AG09319 (cell line): ENCODE results near the gene RORC.
A peak's percentile ranks its signal among the peaks of the same experiment; 100 is the strongest.
"Not testable (repeated sequence)": the region's sequence is repeated elsewhere in the genome, so short reads cannot be mapped to it uniquely, and the experiment has no call there.

Experiments
- DNase-seq: peaks from one replicate; pipeline ENCODE4 v3.0.0-alpha.2; 2010; ENCODE audit warnings: low read depth; ENCODE audit errors: extremely low read depth
- TF ChIP-seq, protein P1 (sequence below): IDR thresholded peaks from 2 replicates; pipeline ENCODE4 v1.5.1; 2011; ENCODE audit warnings: low read depth, mild to moderate bottlenecking, inconsistent platforms, low read length, moderate library complexity

The RORC gene

DNA sequence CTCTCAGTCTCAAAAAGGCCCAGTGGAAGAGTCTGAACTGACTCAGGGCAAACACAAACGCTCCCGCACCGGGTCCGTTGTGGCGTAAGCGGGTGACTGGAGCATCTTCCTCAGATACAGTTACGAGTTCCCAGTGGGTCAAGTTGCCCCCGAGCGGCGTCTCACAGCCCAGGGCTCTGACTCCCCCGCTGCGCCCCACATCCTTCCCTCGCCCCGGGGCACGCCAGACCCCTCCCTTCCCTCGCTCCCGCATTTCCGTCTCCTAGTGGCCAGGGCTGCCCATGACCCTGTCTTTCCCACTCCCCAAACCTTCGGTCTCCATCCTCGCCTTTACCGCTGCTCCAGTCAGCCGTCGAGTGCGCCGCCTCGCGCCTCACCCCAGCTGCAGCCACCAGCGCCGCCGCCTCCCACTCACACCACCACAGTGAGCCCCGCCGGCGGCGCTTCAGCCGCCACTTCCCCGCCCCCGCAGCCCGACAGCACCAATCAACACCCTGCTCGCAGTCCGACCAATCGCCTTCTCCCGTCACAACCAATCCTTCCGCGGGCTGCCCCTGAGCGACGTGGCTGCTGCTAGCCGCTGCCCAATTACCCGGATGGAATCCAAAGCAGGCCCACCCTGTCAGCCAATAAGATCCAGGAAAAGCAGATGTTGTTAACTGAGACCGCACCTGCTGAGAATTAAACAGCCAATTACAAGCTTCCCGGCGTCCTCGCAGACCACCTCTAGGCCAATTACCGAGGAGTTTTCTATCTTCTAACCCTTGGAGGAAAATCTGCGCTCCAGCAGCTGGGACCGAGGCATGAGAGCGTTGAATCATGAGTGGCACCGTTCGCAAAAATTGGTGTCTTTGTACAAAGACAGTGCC lies 41.3 kb downstream of the RORC start, which contains the start of gene TDRKH:
Gene TDRKH, minus strand, starts transcription at position 430 of the 869 bp plus-strand sequence. CDS start 7,478 bp downstream, outside the sequence.
- TF ChIP-seq, protein P1, sequence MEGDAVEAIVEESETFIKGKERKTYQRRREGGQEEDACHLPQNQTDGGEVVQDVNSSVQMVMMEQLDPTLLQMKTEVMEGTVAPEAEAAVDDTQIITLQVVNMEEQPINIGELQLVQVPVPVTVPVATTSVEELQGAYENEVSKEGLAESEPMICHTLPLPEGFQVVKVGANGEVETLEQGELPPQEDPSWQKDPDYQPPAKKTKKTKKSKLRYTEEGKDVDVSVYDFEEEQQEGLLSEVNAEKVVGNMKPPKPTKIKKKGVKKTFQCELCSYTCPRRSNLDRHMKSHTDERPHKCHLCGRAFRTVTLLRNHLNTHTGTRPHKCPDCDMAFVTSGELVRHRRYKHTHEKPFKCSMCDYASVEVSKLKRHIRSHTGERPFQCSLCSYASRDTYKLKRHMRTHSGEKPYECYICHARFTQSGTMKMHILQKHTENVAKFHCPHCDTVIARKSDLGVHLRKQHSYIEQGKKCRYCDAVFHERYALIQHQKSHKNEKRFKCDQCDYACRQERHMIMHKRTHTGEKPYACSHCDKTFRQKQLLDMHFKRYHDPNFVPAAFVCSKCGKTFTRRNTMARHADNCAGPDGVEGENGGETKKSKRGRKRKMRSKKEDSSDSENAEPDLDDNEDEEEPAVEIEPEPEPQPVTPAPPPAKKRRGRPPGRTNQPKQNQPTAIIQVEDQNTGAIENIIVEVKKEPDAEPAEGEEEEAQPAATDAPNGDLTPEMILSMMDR: peak; percentile 10
- peak; percentile 99 for DNase-seq

DNA sequence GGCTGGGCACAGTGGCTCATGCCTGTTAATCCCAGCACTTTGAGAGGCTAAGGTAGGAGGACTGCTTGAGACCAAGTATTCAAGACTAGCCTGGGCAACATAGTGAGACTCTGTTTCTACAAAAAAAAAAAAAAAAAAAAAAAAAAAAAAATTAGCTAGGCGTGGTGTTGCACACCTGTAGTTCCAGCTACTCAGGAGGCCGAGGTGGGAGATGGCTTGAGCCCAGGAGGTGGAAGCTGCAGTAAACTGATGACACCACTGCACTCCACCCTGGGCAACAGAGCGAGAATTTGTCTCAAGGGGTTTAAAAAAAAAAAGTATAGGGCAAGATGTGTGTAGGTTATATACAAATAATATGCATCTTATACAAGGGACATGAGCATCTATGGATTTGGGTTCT lies 43.9 kb downstream of the RORC start:
- no peak for DNase-seq

DNA sequence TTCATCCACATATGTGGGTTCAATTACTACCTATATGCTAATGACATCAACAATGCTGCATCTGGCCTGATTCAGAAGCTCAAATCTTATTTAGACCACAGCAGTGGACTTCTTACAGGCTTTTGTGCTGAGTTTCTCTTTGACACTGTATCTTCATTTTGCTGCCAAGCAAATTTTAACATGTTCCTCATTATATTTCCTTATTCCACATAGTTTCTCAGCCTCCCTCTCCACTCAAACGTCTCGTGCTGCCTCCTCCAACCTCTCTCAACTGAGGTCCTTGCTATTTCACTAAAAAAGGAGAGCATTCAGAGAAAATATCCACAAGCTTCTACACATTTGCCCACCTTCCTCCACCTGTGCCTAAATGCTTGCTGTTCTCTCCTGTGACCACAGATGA lies 47.8 kb downstream of the RORC start:
- TF ChIP-seq, protein P1: no peak
- no peak for DNase-seq

More for the DNA sequence above, 43.9 kb downstream of the RORC start:
- TF ChIP-seq, protein P1: no peak

DNA sequence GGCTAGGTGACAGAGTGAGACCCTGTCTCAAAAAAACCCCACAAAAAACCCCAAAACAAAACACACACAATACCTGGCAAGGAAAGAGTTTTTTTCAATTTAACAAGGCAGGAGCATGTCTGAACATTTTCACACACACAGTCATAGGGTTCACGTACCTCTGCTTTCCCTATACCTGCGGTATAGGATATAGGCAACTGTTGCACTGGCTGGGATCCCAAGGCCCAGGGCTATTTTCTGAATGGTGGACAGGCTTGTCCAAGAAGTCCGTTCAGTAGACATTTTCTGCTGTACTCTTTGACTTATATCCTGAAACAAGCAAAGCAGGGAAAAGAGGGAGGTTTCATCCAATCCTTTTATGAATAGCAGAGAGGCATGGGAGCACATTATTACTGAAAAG lies 48.9 kb downstream of the RORC start:
- TF ChIP-seq, protein P1: no peak
- DNase-seq: no peak

DNA sequence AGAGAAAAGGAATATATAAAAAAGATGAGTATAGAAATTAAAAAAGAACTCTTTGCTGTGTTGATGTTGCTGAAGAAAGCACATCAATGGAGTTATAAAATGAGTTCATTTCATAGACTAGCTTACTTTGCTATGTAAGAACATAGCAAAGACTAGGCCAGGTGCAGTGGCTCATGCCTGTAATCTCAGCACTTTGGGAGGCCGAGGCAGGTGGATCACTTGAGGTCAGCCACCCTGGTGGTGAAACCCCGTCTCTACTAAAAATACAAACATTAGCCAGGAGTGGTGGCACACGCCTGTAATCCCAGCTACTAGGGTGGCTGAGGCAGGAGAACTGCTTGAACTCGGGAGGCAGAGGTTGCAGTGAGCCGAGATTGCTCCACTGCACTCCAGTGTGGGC lies 49.6 kb downstream of the RORC start:
- DNase-seq: not testable (repeated sequence)

DNA sequence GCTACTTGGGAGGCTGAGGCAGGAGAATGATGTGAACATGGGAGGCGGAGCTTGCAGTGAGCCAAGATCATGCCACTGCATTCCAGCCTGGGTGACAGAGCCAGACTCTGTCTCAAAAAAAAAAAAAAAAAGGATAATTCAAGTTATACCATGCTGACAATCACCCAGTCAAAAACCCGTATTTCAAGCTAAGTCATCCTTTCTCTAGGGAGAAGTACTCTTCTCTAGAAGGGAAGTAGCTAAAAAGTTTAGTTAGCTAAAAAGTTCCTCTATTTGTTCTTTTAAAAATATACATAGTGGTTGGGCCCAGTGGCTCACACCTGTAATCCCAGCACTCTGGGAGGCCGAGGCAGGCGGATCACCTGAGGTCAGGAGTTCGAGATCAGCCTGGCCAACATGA lies 50.9 kb downstream of the RORC start:
- not testable (repeated sequence) for DNase-seq

DNA sequence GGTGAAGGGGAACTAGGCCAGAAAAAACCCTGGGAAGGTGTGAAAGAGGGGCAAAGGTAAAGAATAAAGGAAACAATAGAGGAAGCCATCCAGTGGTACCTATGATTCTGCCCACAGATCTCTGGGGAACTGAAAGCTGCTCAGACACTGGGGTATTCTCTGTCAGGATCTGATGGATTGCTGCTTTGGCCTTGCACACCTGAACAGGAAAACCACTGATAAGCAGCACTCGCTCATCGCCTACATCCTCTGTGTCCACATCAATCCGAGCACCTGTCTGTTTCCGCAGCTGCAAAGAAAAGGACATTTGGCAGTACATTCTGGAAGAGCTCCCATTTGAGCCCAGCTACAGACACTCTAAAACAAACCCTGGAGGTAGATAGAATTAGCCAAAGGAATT lies 51.8 kb downstream of the RORC start:
- no peak for DNase-seq
- TF ChIP-seq, protein P1: no peak

DNA sequence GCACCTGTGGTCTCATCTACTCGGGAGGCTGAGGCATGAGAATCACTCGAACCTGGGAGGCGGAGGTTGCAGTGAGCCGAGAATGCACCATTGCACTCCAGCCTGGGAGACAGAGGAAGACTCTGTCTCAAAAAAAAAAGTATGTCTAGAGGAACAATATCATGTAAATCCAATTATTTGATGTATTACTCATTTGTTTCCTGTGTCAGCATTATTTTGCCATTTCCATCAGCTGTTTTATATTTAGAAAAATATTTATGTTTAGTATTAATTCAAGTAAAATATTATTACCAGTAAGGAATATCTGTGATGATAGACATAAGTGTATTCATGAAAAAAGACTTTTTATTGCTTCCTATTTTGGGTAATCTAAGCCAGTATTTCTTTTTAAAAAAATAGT lies 54.3 kb downstream of the RORC start:
- TF ChIP-seq, protein P1: no peak
- DNase-seq: no peak
